ENCODE data around the gene ZNF445. TPM values are rescaled to one million over a fixed set of nuclear protein-coding genes. Genes with fewer than 3 reads are reported as not detected.

Gene ZNF445
- total RNA-seq, 3 donors from 2014 or later: 10.0 to 26.4 (median 16.8) TPM

GRCh38 chr3:44429459-44429858 lies 48.0 kb downstream of the ZNF445 start:
- intact Hi-C loops (cut with DNase I, micrococcal nuclease): no loop called here
- no peaks in the 10 kb centered on the region for H3K36me3 ChIP-seq (ENCODE audit: low read depth)
- no peak overlapping the region for H3K4me3 ChIP-seq
- no peak for TF ChIP-seq CTCF (IDR thresholded peaks at IDR 0.05)
- no peaks in the 10 kb centered on the region for H3K9me3 ChIP-seq
- ATAC-seq (no peak), DNase-seq (no peak)
- no peaks in the 10 kb centered on the region for H3K4me1 ChIP-seq (ENCODE audit: low read depth)

DNA sequence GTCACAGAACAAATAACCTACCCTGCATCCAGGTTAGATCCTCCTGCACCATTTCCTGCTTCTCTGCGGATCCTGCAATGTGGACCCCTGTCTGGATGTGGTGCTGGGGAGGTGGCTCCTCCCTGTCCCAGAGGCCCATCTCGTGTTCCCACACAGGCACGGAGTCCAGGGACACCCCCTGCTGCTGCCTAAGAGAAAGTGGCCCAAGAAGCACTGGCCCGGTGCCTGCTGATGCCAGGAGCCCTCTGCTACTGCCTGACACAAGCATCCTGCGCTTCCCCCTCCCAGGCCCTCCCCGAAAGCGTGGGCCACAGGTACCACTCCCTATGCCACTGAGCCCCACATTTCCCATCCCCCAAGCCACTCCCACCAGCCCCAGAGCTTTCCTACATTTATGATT lies 48.6 kb downstream of the ZNF445 start:
- intact Hi-C loops (cut with DNase I, micrococcal nuclease): no loop called here
- TF ChIP-seq CTCF (IDR thresholded peaks at IDR 0.05): no peak
- Histone ChIP-seq H3K36me3 (ENCODE audit: low read depth) (no peaks in the 10 kb centered on the region), H3K9me3 (no peaks in the 10 kb centered on the region), H3K4me3 (no peak overlapping the region), H3K4me1 (ENCODE audit: low read depth) (no peaks in the 10 kb centered on the region)
- no peak for ATAC-seq
- no peak for DNase-seq

- Histone ChIP-seq H3K9me3 (no peaks in the 10 kb centered on the region), H3K4me3 (no peak overlapping the region), H3K36me3 (ENCODE audit: low read depth) (no peaks in the 10 kb centered on the region), H3K4me1 (ENCODE audit: low read depth) (no peaks in the 10 kb centered on the region)
- DNase-seq (no peak), ATAC-seq (no peak)
- intact Hi-C loops (cut with DNase I, micrococcal nuclease): no loop called here
- TF ChIP-seq CTCF (IDR thresholded peaks at IDR 0.05): no peak
These were observed 49.8 kb downstream of the ZNF445 start for GRCh38 chr3:44427683-44428082.

DNA sequence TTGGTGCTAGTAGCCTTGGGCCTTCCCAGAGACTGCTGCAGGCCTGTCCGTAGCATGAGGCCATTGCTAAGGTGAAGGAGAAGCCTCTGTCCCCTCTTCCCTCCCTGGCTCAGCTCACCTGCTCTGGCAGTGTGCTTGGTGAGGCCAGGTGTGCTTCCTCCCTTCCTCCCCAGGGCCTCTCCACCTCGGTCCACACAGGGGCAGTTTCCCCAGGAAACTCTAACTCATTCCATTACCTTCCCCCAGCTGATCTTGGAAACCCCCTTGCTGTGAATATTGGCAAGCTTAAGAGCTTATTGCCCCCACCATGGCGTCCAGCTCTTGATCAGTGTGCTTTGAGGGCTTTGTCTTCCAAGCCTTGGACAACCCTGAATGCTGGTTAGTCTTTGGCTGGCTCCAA lies 52.7 kb downstream of the ZNF445 start:
- ATAC-seq: no peak
- Histone ChIP-seq H3K9me3 (no peaks in the 10 kb centered on the region), H3K4me3 (no peak overlapping the region), H3K4me1 (ENCODE audit: low read depth) (no peaks in the 10 kb centered on the region), H3K36me3 (ENCODE audit: low read depth) (no peaks in the 10 kb centered on the region)
- intact Hi-C loops (cut with DNase I, micrococcal nuclease): no loop called here
- no peak for TF ChIP-seq CTCF (IDR thresholded peaks at IDR 0.05)
- DNase-seq: no peak

DNA sequence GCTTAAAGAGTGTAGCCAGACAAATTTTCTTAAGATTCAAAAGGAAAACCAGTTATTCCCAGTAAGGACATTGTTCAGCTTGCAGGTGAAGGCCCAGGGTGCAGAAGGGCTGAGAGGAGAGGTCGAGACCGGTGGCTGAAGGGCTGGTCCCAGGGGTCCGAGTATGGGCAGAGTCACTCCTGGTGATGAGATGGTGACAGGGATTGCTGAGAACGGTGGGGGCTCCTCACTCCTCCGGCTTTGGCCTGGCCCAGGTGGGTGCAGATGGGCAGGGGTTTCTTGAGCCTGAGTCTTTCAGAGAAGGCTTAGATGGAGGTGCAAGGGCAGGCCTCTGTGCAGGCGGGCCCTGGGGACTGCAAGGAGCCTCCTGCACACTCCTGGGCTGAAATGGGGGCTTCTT lies 56.2 kb downstream of the ZNF445 start:
- H3K4me3 ChIP-seq: no peak overlapping the region
- intact Hi-C loops (cut with DNase I, micrococcal nuclease): no loop called here
- H3K9me3 ChIP-seq: no peaks in the 10 kb centered on the region
- H3K36me3 ChIP-seq (ENCODE audit: low read depth): no peaks in the 10 kb centered on the region
- ATAC-seq (no peak), DNase-seq (no peak)
- no peak for TF ChIP-seq CTCF (IDR thresholded peaks at IDR 0.05)
- H3K4me1 ChIP-seq (ENCODE audit: low read depth): no peaks in the 10 kb centered on the region

DNA sequence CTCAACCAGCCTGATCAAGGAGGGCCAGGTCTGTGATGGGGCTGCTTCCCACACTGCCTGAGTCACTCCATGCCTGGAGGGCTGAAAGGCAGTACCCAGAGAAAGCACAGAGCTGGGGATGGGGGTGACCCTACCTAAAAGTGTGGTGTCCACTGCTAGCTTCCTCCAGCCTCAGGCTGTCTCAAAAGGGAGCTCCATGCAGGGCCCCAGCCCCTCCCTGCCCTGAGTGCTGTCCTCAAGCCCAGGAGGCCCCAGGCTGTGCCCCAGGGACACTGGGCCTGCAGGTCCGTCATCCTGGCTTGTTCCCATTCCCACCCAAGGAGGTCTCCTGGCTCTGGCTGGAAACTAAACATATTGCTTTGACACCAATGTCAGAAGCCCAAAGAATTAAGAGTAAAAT lies 56.8 kb downstream of the ZNF445 start:
- H3K4me1 ChIP-seq (ENCODE audit: low read depth): no peaks in the 10 kb centered on the region
- intact Hi-C loops (cut with DNase I, micrococcal nuclease): no loop called here
- no peaks in the 10 kb centered on the region for H3K36me3 ChIP-seq (ENCODE audit: low read depth)
- H3K4me3 ChIP-seq: no peak overlapping the region
- no peak for TF ChIP-seq CTCF (IDR thresholded peaks at IDR 0.05)
- H3K9me3 ChIP-seq: no peaks in the 10 kb centered on the region
- ATAC-seq (no peak), DNase-seq (no peak)
